Measurements from ENCODE around the gene CPD. TPM values are rescaled to one million over a fixed set of nuclear protein-coding genes. Genes with fewer than 3 reads are reported as not detected.
"Not testable (repeated sequence)": the region's sequence is repeated elsewhere in the genome, so short reads cannot be mapped to it uniquely, and the experiment has no call there.

Gene CPD
- total RNA-seq, 2 experiments from 2014 or later: 37.9 to 43.8 TPM

- DNase-seq: no peak
- intact Hi-C loops (cut with micrococcal nuclease): no loop called here
- no peaks in the 10 kb centered on the region for H3K27me3 Mint-ChIP-seq (ENCODE audit: low read depth)
- H3K27ac Mint-ChIP-seq: no peak overlapping the region
- peaks cover 29% of the 10 kb centered on the region for H3K4me1 Mint-ChIP-seq (ENCODE audit: low read depth)
- peaks cover 10% of the 10 kb centered on the region for H3K36me3 Mint-ChIP-seq (ENCODE audit: low read depth)
- CTCF ChIA-PET: interaction anchor here (1.2 kb wide), 1 partner anchor 76 kb away, joined by 3 read pairs; no protein-coding TSS in a partner anchor
- H3K4me3 Mint-ChIP-seq: no peak overlapping the region
- H3K9me3 Mint-ChIP-seq: no peaks in the 10 kb centered on the region
Measured at GRCh38 chr17:30415491-30415890, 36.8 kb downstream of the CPD start.

- H3K27me3 Mint-ChIP-seq (ENCODE audit: low read depth); DNase-seq; intact Hi-C loops (cut with micrococcal nuclease); H3K9me3 Mint-ChIP-seq; H3K4me3 Mint-ChIP-seq; H3K27ac Mint-ChIP-seq; CTCF ChIA-PET: not testable (repeated sequence)
- Mint-ChIP-seq H3K36me3 (ENCODE audit: low read depth) (peaks cover 17% of the 10 kb centered on the region), H3K4me1 (ENCODE audit: low read depth) (peaks cover 24% of the 10 kb centered on the region)
Measured at GRCh38 chr17:30418070-30418469, 39.3 kb downstream of the CPD start.

- H3K36me3 Mint-ChIP-seq (ENCODE audit: low read depth): peaks cover 31% of the 10 kb centered on the region
- CTCF ChIA-PET: interaction anchor here (0.6 kb wide), 1 partner anchor 323 kb away, joined by 8 read pairs; no protein-coding TSS in a partner anchor
Measured at GRCh38 chr17:30421592-30421991, 42.9 kb downstream of the CPD start.

GRCh38 chr17:30422171-30422570 lies 43.4 kb downstream of the CPD start:
- Mint-ChIP-seq H3K9me3 (no peaks in the 10 kb centered on the region), H3K27ac (no peak overlapping the region), H3K4me1 (ENCODE audit: low read depth) (no peaks in the 10 kb centered on the region), H3K36me3 (ENCODE audit: low read depth) (peaks cover 31% of the 10 kb centered on the region), H3K27me3 (ENCODE audit: low read depth) (no peaks in the 10 kb centered on the region), H3K4me3 (no peak overlapping the region)
- DNase-seq: no peak
- intact Hi-C loops (cut with micrococcal nuclease): no loop called here
- CTCF ChIA-PET: interaction anchor here (0.6 kb wide), 1 partner anchor 324 kb away, joined by 8 read pairs; no protein-coding TSS in a partner anchor

More at GRCh38 chr17:30421592-30421991, 42.9 kb downstream of the CPD start:
- Mint-ChIP-seq H3K27me3 (ENCODE audit: low read depth) (no peaks in the 10 kb centered on the region), H3K4me1 (ENCODE audit: low read depth) (no peaks in the 10 kb centered on the region), H3K27ac (no peak overlapping the region), H3K9me3 (no peaks in the 10 kb centered on the region), H3K4me3 (no peak overlapping the region)
- DNase-seq: no peak
- intact Hi-C loops (cut with micrococcal nuclease): no loop called here

GRCh38 chr17:30424471-30424870 lies 45.7 kb downstream of the CPD start:
- H3K27ac Mint-ChIP-seq: no peak overlapping the region
- no peak for DNase-seq
- intact Hi-C loops (cut with micrococcal nuclease): no loop called here

GRCh38 chr17:30426292-30426691 lies 47.6 kb downstream of the CPD start:
- CTCF ChIA-PET: no interaction called here
- Mint-ChIP-seq H3K36me3 (ENCODE audit: low read depth) (peaks cover 40% of the 10 kb centered on the region), H3K4me1 (ENCODE audit: low read depth) (no peaks in the 10 kb centered on the region), H3K4me3 (no peak overlapping the region), H3K9me3 (no peaks in the 10 kb centered on the region), H3K27ac (no peak overlapping the region), H3K27me3 (ENCODE audit: low read depth) (no peaks in the 10 kb centered on the region)
- no peak for DNase-seq
- intact Hi-C loops (cut with micrococcal nuclease): no loop called here

More at GRCh38 chr17:30424471-30424870, 45.7 kb downstream of the CPD start:
- CTCF ChIA-PET: interaction anchor here (1.0 kb wide), 1 partner anchor 84 kb away, joined by 4 read pairs; no protein-coding TSS in a partner anchor
- H3K27me3 Mint-ChIP-seq (ENCODE audit: low read depth): no peaks in the 10 kb centered on the region
- peaks cover 42% of the 10 kb centered on the region for H3K36me3 Mint-ChIP-seq (ENCODE audit: low read depth)
- no peak overlapping the region for H3K4me3 Mint-ChIP-seq
- H3K4me1 Mint-ChIP-seq (ENCODE audit: low read depth): no peaks in the 10 kb centered on the region
- H3K9me3 Mint-ChIP-seq: no peaks in the 10 kb centered on the region

GRCh38 chr17:30427611-30428010 lies 48.9 kb downstream of the CPD start:
- H3K27ac Mint-ChIP-seq: no peak overlapping the region
- peaks cover 37% of the 10 kb centered on the region for H3K36me3 Mint-ChIP-seq (ENCODE audit: low read depth)
- DNase-seq: no peak
- no peaks in the 10 kb centered on the region for H3K4me1 Mint-ChIP-seq (ENCODE audit: low read depth)
- CTCF ChIA-PET: no interaction called here
- no peaks in the 10 kb centered on the region for H3K9me3 Mint-ChIP-seq
- H3K27me3 Mint-ChIP-seq (ENCODE audit: low read depth): no peaks in the 10 kb centered on the region
- H3K4me3 Mint-ChIP-seq: no peak overlapping the region
- intact Hi-C loops (cut with micrococcal nuclease): no loop called here

- peaks cover 37% of the 10 kb centered on the region for H3K36me3 Mint-ChIP-seq (ENCODE audit: low read depth)
- H3K9me3 Mint-ChIP-seq: no peaks in the 10 kb centered on the region
- H3K4me1 Mint-ChIP-seq (ENCODE audit: low read depth): no peaks in the 10 kb centered on the region
- DNase-seq: no peak
- H3K27me3 Mint-ChIP-seq (ENCODE audit: low read depth): no peaks in the 10 kb centered on the region
- no peak overlapping the region for H3K4me3 Mint-ChIP-seq
- intact Hi-C loops (cut with micrococcal nuclease): no loop called here
- CTCF ChIA-PET: no interaction called here
- H3K27ac Mint-ChIP-seq: no peak overlapping the region
Measured at GRCh38 chr17:30429155-30429554, 50.4 kb downstream of the CPD start.

GRCh38 chr17:30433514-30433913 lies 54.8 kb downstream of the CPD start:
- H3K36me3 Mint-ChIP-seq (ENCODE audit: low read depth): peaks cover 36% of the 10 kb centered on the region
- H3K27me3 Mint-ChIP-seq (ENCODE audit: low read depth): no peaks in the 10 kb centered on the region
- DNase-seq: no peak
- intact Hi-C loops (cut with micrococcal nuclease): no loop called here
- CTCF ChIA-PET: interaction anchor here (0.6 to 1.5 kb wide), 2 partner anchors 89 to 97 kb away, joined by 3 read pairs; no protein-coding TSS in a partner anchor
- H3K4me3 Mint-ChIP-seq: no peak overlapping the region
- H3K9me3 Mint-ChIP-seq: no peaks in the 10 kb centered on the region
- no peak overlapping the region for H3K27ac Mint-ChIP-seq
- H3K4me1 Mint-ChIP-seq (ENCODE audit: low read depth): peaks cover 12% of the 10 kb centered on the region

- no peak for DNase-seq
- H3K4me3 Mint-ChIP-seq: no peak overlapping the region
- no peaks in the 10 kb centered on the region for H3K9me3 Mint-ChIP-seq
- intact Hi-C loops (cut with micrococcal nuclease): no loop called here
- H3K27ac Mint-ChIP-seq: no peak overlapping the region
- no peaks in the 10 kb centered on the region for H3K27me3 Mint-ChIP-seq (ENCODE audit: low read depth)
- H3K36me3 Mint-ChIP-seq (ENCODE audit: low read depth): peaks cover 31% of the 10 kb centered on the region
- CTCF ChIA-PET: no interaction called here
- peaks cover 12% of the 10 kb centered on the region for H3K4me1 Mint-ChIP-seq (ENCODE audit: low read depth)
Measured at GRCh38 chr17:30436729-30437128, 58.0 kb downstream of the CPD start.

GRCh38 chr17:30443721-30444120 lies 65.0 kb downstream of the CPD start:
- CTCF ChIA-PET: no interaction called here
- peaks cover 22% of the 10 kb centered on the region for H3K36me3 Mint-ChIP-seq (ENCODE audit: low read depth)
- intact Hi-C loops (cut with micrococcal nuclease): no loop called here

GRCh38 chr17:30446640-30447039 lies 67.9 kb downstream of the CPD start:
- H3K36me3 Mint-ChIP-seq (ENCODE audit: low read depth): peaks cover 28% of the 10 kb centered on the region
- H3K27ac Mint-ChIP-seq; H3K4me1 Mint-ChIP-seq (ENCODE audit: low read depth); H3K4me3 Mint-ChIP-seq; H3K27me3 Mint-ChIP-seq (ENCODE audit: low read depth); H3K9me3 Mint-ChIP-seq; intact Hi-C loops (cut with micrococcal nuclease); DNase-seq: not testable (repeated sequence)
- CTCF ChIA-PET: interaction anchor here (0.7 kb wide), 1 partner anchor 106 kb away, joined by 3 read pairs; no protein-coding TSS in a partner anchor

More at GRCh38 chr17:30443721-30444120, 65.0 kb downstream of the CPD start:
- H3K4me1 Mint-ChIP-seq (ENCODE audit: low read depth): peaks cover 2% of the 10 kb centered on the region
- no peak overlapping the region for H3K27ac Mint-ChIP-seq
- no peak for DNase-seq
- no peak overlapping the region for H3K4me3 Mint-ChIP-seq
- H3K27me3 Mint-ChIP-seq (ENCODE audit: low read depth): no peaks in the 10 kb centered on the region
- no peaks in the 10 kb centered on the region for H3K9me3 Mint-ChIP-seq

GRCh38 chr17:30449480-30449879 lies 70.8 kb downstream of the CPD start:
- Mint-ChIP-seq H3K27ac (no peak overlapping the region), H3K9me3 (no peaks in the 10 kb centered on the region), H3K36me3 (ENCODE audit: low read depth) (peaks cover 37% of the 10 kb centered on the region), H3K4me3 (no peak overlapping the region), H3K27me3 (ENCODE audit: low read depth) (no peaks in the 10 kb centered on the region), H3K4me1 (ENCODE audit: low read depth) (peaks cover 2% of the 10 kb centered on the region)
- intact Hi-C loops (cut with micrococcal nuclease): no loop called here
- DNase-seq: no peak
- CTCF ChIA-PET: no interaction called here
